ENCODE data around the gene TMOD1. TPM values are rescaled to one million over a fixed set of nuclear protein-coding genes. Genes with fewer than 3 reads are reported as not detected.

The TMOD1 gene
- total RNA-seq, 2 donors from 2014 or later = 118 to 122 TPM

GRCh38 chr9:97534961-97535594, 33.6 kb downstream of the TMOD1 start:
- no peak for DNase-seq (ENCODE audit: low spot score)
- TF ChIP-seq CTCF (IDR thresholded peaks at IDR 0.05) = no peak
- H3K4me3 ChIP-seq = no peak overlapping the region
- peaks cover 0 to 7% of the 10 kb centered on the region in 2 donors for H3K9me3 ChIP-seq
- peaks cover 36% of the 10 kb centered on the region for H3K36me3 ChIP-seq
- peak overlapping the region; percentile 71 to 77 for H3K27ac ChIP-seq
- H3K4me1 ChIP-seq = peaks cover 0 to 50% of the 10 kb centered on the region in 2 donors
- no peaks in the 10 kb centered on the region for H3K27me3 ChIP-seq

- peaks cover 0 to 44% of the 10 kb centered on the region in 2 donors for H3K4me1 ChIP-seq
- H3K36me3 ChIP-seq = peaks cover 36% of the 10 kb centered on the region
- no peak for DNase-seq (ENCODE audit: low spot score)
- no peak for TF ChIP-seq CTCF (IDR thresholded peaks at IDR 0.05)
- no peaks in the 10 kb centered on the region for H3K27me3 ChIP-seq
- H3K9me3 ChIP-seq = peaks cover 0 to 7% of the 10 kb centered on the region in 2 donors
- H3K4me3 ChIP-seq = no peak overlapping the region
- H3K27ac ChIP-seq = peak overlapping the region; percentile 71 to 77
These were observed 34.3 kb downstream of the TMOD1 start for GRCh38 chr9:97535771-97536170.

- no peak for DNase-seq (ENCODE audit: low spot score)
- H3K27ac ChIP-seq = peak overlapping the region; percentile 71 to 77
- peaks cover 0 to 37% of the 10 kb centered on the region in 2 donors for H3K4me1 ChIP-seq
These were observed 35.0 kb downstream of the TMOD1 start for GRCh38 chr9:97536480-97536879.

DNA sequence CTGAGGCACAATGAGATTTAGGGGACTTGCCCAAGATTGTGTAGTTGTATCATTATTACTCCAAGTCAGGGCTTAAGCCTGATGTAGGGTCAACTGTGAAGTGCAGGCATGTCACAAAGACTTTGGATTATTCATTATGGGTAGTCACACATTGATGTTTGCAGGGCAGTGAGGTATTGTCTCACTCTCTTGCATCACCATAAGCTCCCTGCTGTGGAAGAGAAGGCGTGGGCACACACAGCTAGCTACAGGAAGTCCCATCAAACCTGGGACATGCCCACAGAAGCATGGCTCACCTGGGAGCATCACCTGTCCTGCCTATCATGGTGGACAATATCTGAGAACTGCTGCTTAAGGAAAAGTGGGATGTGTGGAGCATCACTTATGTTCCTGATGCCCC, 42.1 kb downstream of the TMOD1 start:
- TF ChIP-seq CTCF (IDR thresholded peaks at IDR 0.05) = no peak
- Histone ChIP-seq H3K27ac (no peak overlapping the region), H3K27me3 (no peaks in the 10 kb centered on the region), H3K4me1 (peaks cover 0 to 18% of the 10 kb centered on the region in 2 donors), H3K9me3 (no peaks in the 10 kb centered on the region), H3K4me3 (no peak overlapping the region), H3K36me3 (peaks cover 31% of the 10 kb centered on the region)
- DNase-seq (ENCODE audit: low spot score) = no peak

More at GRCh38 chr9:97536480-97536879, 35.0 kb downstream of the TMOD1 start:
- no peak for TF ChIP-seq CTCF (IDR thresholded peaks at IDR 0.05)
- Histone ChIP-seq H3K27me3 (no peaks in the 10 kb centered on the region), H3K4me3 (no peak overlapping the region), H3K9me3 (peaks cover 0 to 7% of the 10 kb centered on the region in 2 donors), H3K36me3 (peaks cover 36% of the 10 kb centered on the region)

DNA sequence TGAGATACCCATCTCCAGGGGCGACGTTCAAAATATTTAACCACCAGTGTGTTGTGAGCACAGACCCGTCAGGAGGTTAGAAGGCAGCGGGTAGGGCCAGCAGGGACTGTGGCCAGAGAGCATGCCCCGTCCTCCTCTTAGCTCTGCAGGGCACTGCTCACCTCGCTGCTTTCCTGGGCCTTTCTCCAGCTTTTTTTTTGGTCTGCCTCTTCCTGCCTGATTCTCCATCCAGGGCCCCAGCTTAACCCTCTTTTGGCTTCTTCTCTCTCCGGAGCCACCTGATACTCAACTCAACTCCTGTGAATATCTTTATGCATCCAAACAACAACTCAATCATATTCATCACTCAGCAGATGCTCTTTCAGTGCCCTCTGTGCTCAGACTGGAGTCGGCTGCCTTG, 44.0 kb downstream of the TMOD1 start:
- TF ChIP-seq CTCF (IDR thresholded peaks at IDR 0.05) = no peak
- peaks cover 0 to 18% of the 10 kb centered on the region in 2 donors for H3K4me1 ChIP-seq
- H3K36me3 ChIP-seq = peaks cover 30% of the 10 kb centered on the region
- no peak overlapping the region for H3K4me3 ChIP-seq
- H3K27me3 ChIP-seq = no peaks in the 10 kb centered on the region
- no peak for DNase-seq (ENCODE audit: low spot score)
- no peaks in the 10 kb centered on the region for H3K9me3 ChIP-seq
- H3K27ac ChIP-seq = peak overlapping the region; percentile 42 to 53
